Measurements from ENCODE around the gene PYDC1. TPM values are rescaled to one million over a fixed set of nuclear protein-coding genes. Genes with fewer than 3 reads are reported as not detected.

PYDC1 gene
- total and polyA plus RNA-seq, 2 experiments from 2014 or later: 1.8 TPM; not detected in 1

DNA sequence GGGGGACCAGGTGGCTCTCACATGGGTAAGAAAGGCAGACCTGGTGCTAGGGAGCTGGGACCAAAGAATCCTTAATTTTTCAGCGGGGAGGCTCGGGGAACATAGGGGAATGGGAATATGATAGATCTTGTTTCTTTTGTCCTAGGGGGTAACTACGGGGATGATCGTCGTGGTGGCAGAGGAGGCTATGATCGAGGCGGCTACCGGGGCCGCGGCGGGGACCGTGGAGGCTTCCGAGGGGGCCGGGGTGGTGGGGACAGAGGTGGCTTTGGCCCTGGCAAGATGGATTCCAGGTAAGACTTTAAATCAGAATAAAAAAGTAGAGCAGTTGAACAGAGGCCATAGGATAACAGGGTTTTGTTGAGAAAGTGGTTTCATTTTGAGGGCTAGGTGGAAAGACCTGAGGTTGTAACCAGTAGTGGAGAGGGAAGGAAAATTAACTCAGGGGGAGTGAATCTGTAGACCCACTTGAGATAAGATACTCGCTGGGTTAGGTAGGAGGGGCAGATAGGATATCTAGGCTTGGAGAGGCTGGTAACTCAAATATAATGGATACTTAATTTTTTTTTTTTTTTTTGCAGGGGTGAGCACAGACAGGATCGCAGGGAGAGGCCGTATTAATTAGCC, 26.0 kb downstream of the PYDC1 start (continued):
- no peak for TF ChIP-seq REST (IDR thresholded peaks at IDR 0.05; ENCODE audit: unreplicated experiment)
- no peak for TF ChIP-seq ZNF114 (CRISPR knock-in tag; IDR thresholded peaks at IDR 0.05)
- TF ChIP-seq JUNB (IDR thresholded peaks at IDR 0.05; ENCODE audit: unreplicated experiment): no peak
- no peak for TF ChIP-seq ZNF331 (CRISPR knock-in tag; IDR thresholded peaks at IDR 0.05; ENCODE audit: low read depth)
- no peak for TF ChIP-seq EZH2 (IDR thresholded peaks at IDR 0.05; ENCODE audit: low read depth, unreplicated experiment)
- TF ChIP-seq POLR2AphosphoS5 (IDR thresholded peaks at IDR 0.05; ENCODE audit: low read depth): no peak

GRCh38 chr16:31190061-31190460, 26.9 kb downstream of the PYDC1 start:
- no peaks in the 10 kb centered on the region for H3K9me2 ChIP-seq (ENCODE audit: insufficient read depth)
- no peaks in the 10 kb centered on the region for H3K4me1 ChIP-seq (ENCODE audit: insufficient read depth)
- H2AFZ ChIP-seq: no peak overlapping the region
- no peak overlapping the region for H3K4me2 ChIP-seq
- peaks cover 99% of the 10 kb centered on the region for H3K36me3 ChIP-seq (ENCODE audit: insufficient read depth)
- Mint-ChIP-seq H3K27ac (peak overlapping the region; percentile 26; the same call in 1 of the 2 replicates), H3K9me3 (no peaks in the 10 kb centered on the region), H3K36me3 (ENCODE audit: low read depth) (peaks cover 100% of the 10 kb centered on the region), H3K27me3 (ENCODE audit: insufficient read depth, low read depth, poor library complexity) (peaks cover 13% of the 10 kb centered on the region), H3K4me3 (no peak overlapping the region; the same call in 2 of the 3 replicates), H3K4me1 (peaks cover 16% of the 10 kb centered on the region)
- no peak overlapping the region for H3K4me3 ChIP-seq
- no peaks in the 10 kb centered on the region for H3K27me3 ChIP-seq (ENCODE audit: insufficient read depth)
- peaks cover 86% of the 10 kb centered on the region for H4K20me1 ChIP-seq (replicated peaks; ENCODE audit: insufficient read depth)
- no peak for DNase-seq (ENCODE audit: low spot score)
- no peak for ATAC-seq
- 0 out of 2 replicates have a peak overlapping the region, but pooled peaks have one; percentile 50 for H3K27ac ChIP-seq (ENCODE audit: low read depth)
- H3F3A ChIP-seq (replicated peaks; ENCODE audit: low read depth): peaks cover 88% of the 10 kb centered on the region
- H3K79me2 ChIP-seq (replicated peaks; ENCODE audit: insufficient read depth): peaks cover 79% of the 10 kb centered on the region
- TF ChIP-seq JUNB (IDR thresholded peaks at IDR 0.05; ENCODE audit: unreplicated experiment) (no peak), POLR2AphosphoS5 (IDR thresholded peaks at IDR 0.05; ENCODE audit: low read depth) (no peak), EZH2phosphoT487 (IDR thresholded peaks at IDR 0.05; ENCODE audit: unreplicated experiment) (no peak), STAT1 (IDR thresholded peaks at IDR 0.05; ENCODE audit: unreplicated experiment) (no peak), EZH2 (IDR thresholded peaks at IDR 0.05; ENCODE audit: low read depth, unreplicated experiment) (no peak), NANOG (IDR thresholded peaks at IDR 0.05; ENCODE audit: borderline replicate concordance) (no peak), ZNF114 (CRISPR knock-in tag; IDR thresholded peaks at IDR 0.05) (no peak), ZNF331 (CRISPR knock-in tag; IDR thresholded peaks at IDR 0.05; ENCODE audit: low read depth) (no peak)
- TF ChIP-seq, protein P1, sequence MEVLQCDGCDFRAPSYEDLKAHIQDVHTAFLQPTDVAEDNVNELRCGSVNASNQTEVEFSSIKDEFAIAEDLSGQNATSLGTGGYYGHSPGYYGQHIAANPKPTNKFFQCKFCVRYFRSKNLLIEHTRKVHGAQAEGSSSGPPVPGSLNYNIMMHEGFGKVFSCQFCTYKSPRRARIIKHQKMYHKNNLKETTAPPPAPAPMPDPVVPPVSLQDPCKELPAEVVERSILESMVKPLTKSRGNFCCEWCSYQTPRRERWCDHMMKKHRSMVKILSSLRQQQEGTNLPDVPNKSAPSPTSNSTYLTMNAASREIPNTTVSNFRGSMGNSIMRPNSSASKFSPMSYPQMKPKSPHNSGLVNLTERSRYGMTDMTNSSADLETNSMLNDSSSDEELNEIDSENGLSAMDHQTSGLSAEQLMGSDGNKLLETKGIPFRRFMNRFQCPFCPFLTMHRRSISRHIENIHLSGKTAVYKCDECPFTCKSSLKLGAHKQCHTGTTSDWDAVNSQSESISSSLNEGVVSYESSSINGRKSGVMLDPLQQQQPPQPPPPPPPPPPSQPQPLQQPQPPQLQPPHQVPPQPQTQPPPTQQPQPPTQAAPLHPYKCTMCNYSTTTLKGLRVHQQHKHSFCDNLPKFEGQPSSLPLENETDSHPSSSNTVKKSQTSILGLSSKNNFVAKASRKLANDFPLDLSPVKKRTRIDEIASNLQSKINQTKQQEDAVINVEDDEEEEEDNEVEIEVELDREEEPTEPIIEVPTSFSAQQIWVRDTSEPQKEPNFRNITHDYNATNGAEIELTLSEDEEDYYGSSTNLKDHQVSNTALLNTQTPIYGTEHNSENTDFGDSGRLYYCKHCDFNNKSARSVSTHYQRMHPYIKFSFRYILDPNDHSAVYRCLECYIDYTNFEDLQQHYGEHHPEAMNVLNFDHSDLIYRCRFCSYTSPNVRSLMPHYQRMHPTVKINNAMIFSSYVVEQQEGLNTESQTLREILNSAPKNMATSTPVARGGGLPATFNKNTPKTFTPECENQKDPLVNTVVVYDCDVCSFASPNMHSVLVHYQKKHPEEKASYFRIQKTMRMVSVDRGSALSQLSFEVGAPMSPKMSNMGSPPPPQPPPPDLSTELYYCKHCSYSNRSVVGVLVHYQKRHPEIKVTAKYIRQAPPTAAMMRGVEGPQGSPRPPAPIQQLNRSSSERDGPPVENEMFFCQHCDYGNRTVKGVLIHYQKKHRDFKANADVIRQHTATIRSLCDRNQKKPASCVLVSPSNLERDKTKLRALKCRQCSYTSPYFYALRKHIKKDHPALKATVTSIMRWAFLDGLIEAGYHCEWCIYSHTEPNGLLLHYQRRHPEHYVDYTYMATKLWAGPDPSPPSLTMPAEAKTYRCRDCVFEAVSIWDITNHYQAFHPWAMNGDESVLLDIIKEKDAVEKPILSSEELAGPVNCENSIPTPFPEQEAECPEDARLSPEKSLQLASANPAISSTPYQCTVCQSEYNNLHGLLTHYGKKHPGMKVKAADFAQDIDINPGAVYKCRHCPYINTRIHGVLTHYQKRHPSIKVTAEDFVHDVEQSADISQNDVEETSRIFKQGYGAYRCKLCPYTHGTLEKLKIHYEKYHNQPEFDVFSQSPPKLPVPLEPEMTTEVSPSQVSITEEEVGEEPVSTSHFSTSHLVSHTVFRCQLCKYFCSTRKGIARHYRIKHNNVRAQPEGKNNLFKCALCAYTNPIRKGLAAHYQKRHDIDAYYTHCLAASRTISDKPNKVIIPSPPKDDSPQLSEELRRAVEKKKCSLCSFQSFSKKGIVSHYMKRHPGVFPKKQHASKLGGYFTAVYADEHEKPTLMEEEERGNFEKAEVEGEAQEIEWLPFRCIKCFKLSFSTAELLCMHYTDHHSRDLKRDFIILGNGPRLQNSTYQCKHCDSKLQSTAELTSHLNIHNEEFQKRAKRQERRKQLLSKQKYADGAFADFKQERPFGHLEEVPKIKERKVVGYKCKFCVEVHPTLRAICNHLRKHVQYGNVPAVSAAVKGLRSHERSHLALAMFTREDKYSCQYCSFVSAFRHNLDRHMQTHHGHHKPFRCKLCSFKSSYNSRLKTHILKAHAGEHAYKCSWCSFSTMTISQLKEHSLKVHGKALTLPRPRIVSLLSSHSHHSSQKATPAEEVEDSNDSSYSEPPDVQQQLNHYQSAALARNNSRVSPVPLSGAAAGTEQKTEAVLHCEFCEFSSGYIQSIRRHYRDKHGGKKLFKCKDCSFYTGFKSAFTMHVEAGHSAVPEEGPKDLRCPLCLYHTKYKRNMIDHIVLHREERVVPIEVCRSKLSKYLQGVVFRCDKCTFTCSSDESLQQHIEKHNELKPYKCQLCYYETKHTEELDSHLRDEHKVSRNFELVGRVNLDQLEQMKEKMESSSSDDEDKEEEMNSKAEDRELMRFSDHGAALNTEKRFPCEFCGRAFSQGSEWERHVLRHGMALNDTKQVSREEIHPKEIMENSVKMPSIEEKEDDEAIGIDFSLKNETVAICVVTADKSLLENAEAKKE (CRISPR knock-in tag; IDR thresholded peaks at IDR 0.05): no peak
- TF ChIP-seq, protein P2, sequence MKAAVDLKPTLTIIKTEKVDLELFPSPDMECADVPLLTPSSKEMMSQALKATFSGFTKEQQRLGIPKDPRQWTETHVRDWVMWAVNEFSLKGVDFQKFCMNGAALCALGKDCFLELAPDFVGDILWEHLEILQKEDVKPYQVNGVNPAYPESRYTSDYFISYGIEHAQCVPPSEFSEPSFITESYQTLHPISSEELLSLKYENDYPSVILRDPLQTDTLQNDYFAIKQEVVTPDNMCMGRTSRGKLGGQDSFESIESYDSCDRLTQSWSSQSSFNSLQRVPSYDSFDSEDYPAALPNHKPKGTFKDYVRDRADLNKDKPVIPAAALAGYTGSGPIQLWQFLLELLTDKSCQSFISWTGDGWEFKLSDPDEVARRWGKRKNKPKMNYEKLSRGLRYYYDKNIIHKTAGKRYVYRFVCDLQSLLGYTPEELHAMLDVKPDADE (IDR thresholded peaks at IDR 0.05): no peak
